ENCODE data around the gene PSMB7. TPM values are rescaled to one million over a fixed set of nuclear protein-coding genes. Genes with fewer than 3 reads are reported as not detected.
A peak's percentile ranks its signal among the peaks of the same experiment; 100 is the strongest.

The PSMB7 gene
- total and polyA plus RNA-seq, 2 donors from 2014 or later, result 105 to 250 TPM

DNA sequence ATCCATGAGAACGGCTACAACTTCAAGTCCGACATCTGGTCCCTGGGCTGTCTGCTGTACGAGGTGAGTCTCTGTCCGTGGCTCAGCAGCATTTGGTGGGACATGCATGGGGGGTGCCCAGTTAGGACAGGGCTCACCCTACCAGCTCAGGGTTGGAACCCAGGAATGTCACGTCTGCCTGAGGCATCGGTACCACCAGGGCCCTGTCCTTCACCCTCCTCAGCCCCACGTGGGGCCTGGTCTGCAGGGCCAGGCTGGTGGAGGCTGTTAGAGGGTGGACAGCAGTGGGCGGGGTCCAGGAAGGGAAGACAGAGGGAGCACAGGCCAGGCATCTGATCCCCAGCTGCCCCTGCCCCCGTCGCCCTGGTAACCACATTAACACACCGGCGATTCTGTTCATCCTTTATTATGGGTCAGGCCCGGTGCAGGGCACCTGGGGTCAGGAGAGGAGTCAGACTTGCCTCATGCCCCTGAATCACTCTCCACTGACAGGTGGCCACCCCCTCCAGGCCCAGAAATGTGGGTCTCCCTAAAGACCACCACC lies 75.6 kb downstream of the PSMB7 start:
- Histone ChIP-seq H3K4me1 (ENCODE audit: control insufficient read depth in 2 of 3, insufficient read depth in 2 of 3, low read depth in 1 of 3, low read length in 3 of 3) (no peaks in the 10 kb centered on the region), H3K9me3 (ENCODE audit: control insufficient read depth in 2 of 3, insufficient read depth in 1 of 3, low read length in 3 of 3) (peaks cover 2 to 5% (median 3%) of the 10 kb centered on the region in 3 donors), H3K4me3 (ENCODE audit: low read length in 3 of 3) (no peak overlapping the region), H3K27ac (ENCODE audit: low read depth in 2 of 2, low read length in 2 of 2) (no peak overlapping the region), H3K27me3 (ENCODE audit: control insufficient read depth, insufficient read depth, low read length) (no peaks in the 10 kb centered on the region), H3K9ac (ENCODE audit: low read length in 3 of 3) (no peak overlapping the region), H3K36me3 (ENCODE audit: control insufficient read depth in 2 of 3, insufficient read depth in 3 of 3, low read length in 3 of 3) (peaks cover 3 to 9% (median 6%) of the 10 kb centered on the region in 3 donors)
- TF ChIP-seq, protein P1, sequence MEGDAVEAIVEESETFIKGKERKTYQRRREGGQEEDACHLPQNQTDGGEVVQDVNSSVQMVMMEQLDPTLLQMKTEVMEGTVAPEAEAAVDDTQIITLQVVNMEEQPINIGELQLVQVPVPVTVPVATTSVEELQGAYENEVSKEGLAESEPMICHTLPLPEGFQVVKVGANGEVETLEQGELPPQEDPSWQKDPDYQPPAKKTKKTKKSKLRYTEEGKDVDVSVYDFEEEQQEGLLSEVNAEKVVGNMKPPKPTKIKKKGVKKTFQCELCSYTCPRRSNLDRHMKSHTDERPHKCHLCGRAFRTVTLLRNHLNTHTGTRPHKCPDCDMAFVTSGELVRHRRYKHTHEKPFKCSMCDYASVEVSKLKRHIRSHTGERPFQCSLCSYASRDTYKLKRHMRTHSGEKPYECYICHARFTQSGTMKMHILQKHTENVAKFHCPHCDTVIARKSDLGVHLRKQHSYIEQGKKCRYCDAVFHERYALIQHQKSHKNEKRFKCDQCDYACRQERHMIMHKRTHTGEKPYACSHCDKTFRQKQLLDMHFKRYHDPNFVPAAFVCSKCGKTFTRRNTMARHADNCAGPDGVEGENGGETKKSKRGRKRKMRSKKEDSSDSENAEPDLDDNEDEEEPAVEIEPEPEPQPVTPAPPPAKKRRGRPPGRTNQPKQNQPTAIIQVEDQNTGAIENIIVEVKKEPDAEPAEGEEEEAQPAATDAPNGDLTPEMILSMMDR (IDR thresholded peaks at IDR 0.05; ENCODE audit: borderline replicate concordance, extremely low read depth, insufficient read depth), result no peak
- no peak for FAIRE-seq
- intact Hi-C loops (cut with DNase I), result no loop called here
- DNase-seq, result peak in 3 of 5 donors; percentile 18 to 65 (median 49)

DNA sequence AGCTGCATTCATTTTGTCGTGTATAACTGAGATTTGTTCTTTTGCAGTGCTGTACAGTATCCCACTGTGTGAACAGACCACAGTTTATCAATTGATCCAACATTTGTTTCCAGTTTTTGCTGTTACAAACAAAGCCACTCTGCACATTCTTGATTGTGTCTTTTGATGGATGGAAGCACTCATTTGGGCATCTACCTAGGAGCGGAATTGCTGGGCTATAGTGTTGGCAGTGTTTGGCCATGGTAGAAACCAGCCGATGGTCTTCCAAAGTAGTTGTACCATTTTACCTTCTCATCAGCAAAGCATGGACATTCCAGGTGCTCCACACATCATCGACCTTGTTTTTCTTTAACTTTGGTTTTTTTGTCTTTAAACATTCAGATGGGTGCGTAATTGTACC lies 77.7 kb downstream of the PSMB7 start:
- intact Hi-C loops (cut with DNase I), result no loop called here
- TF ChIP-seq, protein P1 (IDR thresholded peaks at IDR 0.05; ENCODE audit: borderline replicate concordance, extremely low read depth, insufficient read depth), result no peak
- peaks cover 3 to 9% (median 6%) of the 10 kb centered on the region in 3 donors for H3K36me3 ChIP-seq (ENCODE audit: control insufficient read depth in 2 of 3, insufficient read depth in 3 of 3, low read length in 3 of 3)

DNA sequence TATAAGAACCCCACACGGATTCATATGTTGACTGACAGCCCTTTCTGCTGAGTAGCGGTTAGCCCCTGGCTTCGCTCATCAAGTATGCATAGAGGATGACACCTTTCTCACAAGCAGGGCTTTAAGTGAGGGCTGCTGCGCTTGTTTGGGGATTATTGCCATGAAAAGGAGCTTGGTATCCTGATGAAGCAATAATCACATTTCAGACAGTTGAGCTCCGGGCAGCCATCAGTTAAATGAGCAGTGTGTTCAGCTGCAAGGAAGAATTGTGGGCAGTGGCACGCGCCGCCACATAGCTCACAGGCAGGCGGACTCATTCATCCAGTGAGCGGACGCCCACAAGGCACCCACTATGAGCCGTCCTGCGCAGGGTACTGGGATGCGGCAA lies 79.9 kb downstream of the PSMB7 start:
- TF ChIP-seq, protein P1 (IDR thresholded peaks at IDR 0.05; ENCODE audit: borderline replicate concordance, extremely low read depth, insufficient read depth), result no peak
- FAIRE-seq (no peak), DNase-seq (no peak)
- H3K27me3 ChIP-seq (ENCODE audit: control insufficient read depth, insufficient read depth, low read length), result no peaks in the 10 kb centered on the region
- H3K4me3 ChIP-seq (ENCODE audit: low read length in 3 of 3), result no peak overlapping the region
- peaks cover 2 to 5% (median 3%) of the 10 kb centered on the region in 3 donors for H3K9me3 ChIP-seq (ENCODE audit: control insufficient read depth in 2 of 3, insufficient read depth in 1 of 3, low read length in 3 of 3)
- peaks cover 3 to 6% (median 4%) of the 10 kb centered on the region in 3 donors for H3K36me3 ChIP-seq (ENCODE audit: control insufficient read depth in 2 of 3, insufficient read depth in 3 of 3, low read length in 3 of 3)
- H3K27ac ChIP-seq (ENCODE audit: low read depth in 2 of 2, low read length in 2 of 2), result no peak overlapping the region
- no peak overlapping the region for H3K9ac ChIP-seq (ENCODE audit: low read length in 3 of 3)
- intact Hi-C loops (cut with DNase I), result no loop called here
- H3K4me1 ChIP-seq (ENCODE audit: control insufficient read depth in 2 of 3, insufficient read depth in 2 of 3, low read depth in 1 of 3, low read length in 3 of 3), result no peaks in the 10 kb centered on the region

More for the DNA sequence above, 77.7 kb downstream of the PSMB7 start:
- Histone ChIP-seq H3K4me3 (ENCODE audit: low read length in 3 of 3) (no peak overlapping the region), H3K9ac (ENCODE audit: low read length in 3 of 3) (no peak overlapping the region), H3K4me1 (ENCODE audit: control insufficient read depth in 2 of 3, insufficient read depth in 2 of 3, low read depth in 1 of 3, low read length in 3 of 3) (no peaks in the 10 kb centered on the region), H3K9me3 (ENCODE audit: control insufficient read depth in 2 of 3, insufficient read depth in 1 of 3, low read length in 3 of 3) (peaks cover 2 to 5% (median 3%) of the 10 kb centered on the region in 3 donors), H3K27ac (ENCODE audit: low read depth in 2 of 2, low read length in 2 of 2) (no peak overlapping the region), H3K27me3 (ENCODE audit: control insufficient read depth, insufficient read depth, low read length) (no peaks in the 10 kb centered on the region)
- FAIRE-seq (no peak), DNase-seq (no peak)

Data from kidney (tissue), 14 donors.